Amygdala (tissue), 56 donors: ENCODE measurements around the gene MND1.
"Not testable (repeated sequence)": the region's sequence is repeated elsewhere in the genome, so short reads cannot be mapped to it uniquely, and the experiment has no call there.

Source experiments
- DNase-seq, 56 donors: peaks; one replicate each; lab custom pipeline; 2025; lab: John Stamatoyannopoulos, UW

The MND1 gene

GRCh38 chr4:153432965-153433753 is 88.7 kb downstream of the MND1 start:
- peak in 5 of 56 donors; percentile 1 to 15 (median 3) for DNase-seq

- no peak for DNase-seq
Measured at GRCh38 chr4:153433754-153434105, 89.2 kb downstream of the MND1 start.

GRCh38 chr4:153434190-153434589 is 89.7 kb downstream of the MND1 start:
- no peak for DNase-seq

GRCh38 chr4:153438916-153439756 is 94.6 kb downstream of the MND1 start:
- no peak for DNase-seq

- no peak for DNase-seq
Measured at GRCh38 chr4:153439831-153440230, 95.3 kb downstream of the MND1 start.

- no peak for DNase-seq
Measured at GRCh38 chr4:153440475-153440874, 96.0 kb downstream of the MND1 start.

- no peak for DNase-seq
Measured at GRCh38 chr4:153447175-153447905, 102.9 kb downstream of the MND1 start.

- DNase-seq: no peak
Measured at GRCh38 chr4:153448003-153448731, 103.7 kb downstream of the MND1 start.

- no peak for DNase-seq
Measured at GRCh38 chr4:153449338-153449737, 104.8 kb downstream of the MND1 start.

GRCh38 chr4:153450544-153450917 is 106.0 kb downstream of the MND1 start:
- DNase-seq: no peak

- not testable (repeated sequence) for DNase-seq
Measured at GRCh38 chr4:153451145-153451544, 106.7 kb downstream of the MND1 start.

GRCh38 chr4:153451911-153452657 is 107.6 kb downstream of the MND1 start:
- DNase-seq: peak in 1 of 56 donors; percentile 7

GRCh38 chr4:153452658-153453378 is 108.3 kb downstream of the MND1 start:
- no peak for DNase-seq

- DNase-seq: no peak
Measured at GRCh38 chr4:153453402-153453801, 108.9 kb downstream of the MND1 start.

- DNase-seq: no peak
Measured at GRCh38 chr4:153458969-153459368, 114.5 kb downstream of the MND1 start.

GRCh38 chr4:153461549-153461948 is 117.1 kb downstream of the MND1 start:
- not testable (repeated sequence) for DNase-seq

GRCh38 chr4:153464068-153464467 is 119.6 kb downstream of the MND1 start:
- no peak for DNase-seq
